GM21390 (cell line): Measurements from ENCODE around the gene ST3GAL4.
"Not testable (repeated sequence)": the region's sequence is repeated elsewhere in the genome, so short reads cannot be mapped to it uniquely, and the experiment has no call there.

ENCODE experiments used
- ATAC-seq: cut with Tn5 transposase; IDR thresholded peaks from one replicate; pipeline ENCODE4 v1.9.1; 2021; ENCODE audit not compliant: unreplicated experiment

The ST3GAL4 gene

DNA sequence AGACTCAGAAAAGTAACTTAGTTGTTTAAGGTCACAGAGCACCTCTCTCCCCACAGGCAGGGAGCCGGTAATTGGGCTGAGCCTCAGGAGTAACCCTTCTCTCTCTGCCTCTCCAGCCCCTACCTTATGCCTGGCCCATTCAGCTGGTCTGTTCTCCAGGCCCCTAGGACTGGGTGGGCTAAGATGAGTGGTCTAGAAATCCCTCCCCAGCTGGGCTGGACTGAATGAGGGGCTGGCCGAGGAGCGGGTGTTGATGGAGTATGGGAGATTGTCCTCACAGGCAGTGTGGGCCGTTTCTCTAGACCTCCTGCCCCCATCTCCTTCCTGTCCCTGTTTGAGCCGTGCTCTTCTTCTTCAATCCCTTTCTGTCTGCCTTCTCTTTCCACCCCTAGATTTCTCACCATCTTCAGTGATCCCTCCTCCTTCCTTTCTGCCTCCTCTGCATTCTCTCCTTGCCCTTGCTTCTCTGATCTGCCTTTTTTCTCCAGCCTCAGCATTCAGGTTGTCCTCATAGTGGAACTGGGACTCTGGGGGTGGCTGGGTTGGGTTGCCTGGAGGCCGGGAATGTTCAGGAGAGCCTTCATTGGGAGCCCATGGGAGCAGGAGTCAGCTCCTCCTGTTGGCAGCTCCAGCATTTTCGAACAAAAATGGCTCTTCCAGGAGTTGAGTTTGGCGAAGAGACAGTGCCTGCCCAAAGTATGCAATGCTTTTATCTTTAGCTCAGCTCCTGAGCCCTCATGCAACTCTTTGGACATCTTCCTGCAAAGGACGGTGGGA is 7.6 kb downstream of the ST3GAL4 start:
- no peak for ATAC-seq

DNA sequence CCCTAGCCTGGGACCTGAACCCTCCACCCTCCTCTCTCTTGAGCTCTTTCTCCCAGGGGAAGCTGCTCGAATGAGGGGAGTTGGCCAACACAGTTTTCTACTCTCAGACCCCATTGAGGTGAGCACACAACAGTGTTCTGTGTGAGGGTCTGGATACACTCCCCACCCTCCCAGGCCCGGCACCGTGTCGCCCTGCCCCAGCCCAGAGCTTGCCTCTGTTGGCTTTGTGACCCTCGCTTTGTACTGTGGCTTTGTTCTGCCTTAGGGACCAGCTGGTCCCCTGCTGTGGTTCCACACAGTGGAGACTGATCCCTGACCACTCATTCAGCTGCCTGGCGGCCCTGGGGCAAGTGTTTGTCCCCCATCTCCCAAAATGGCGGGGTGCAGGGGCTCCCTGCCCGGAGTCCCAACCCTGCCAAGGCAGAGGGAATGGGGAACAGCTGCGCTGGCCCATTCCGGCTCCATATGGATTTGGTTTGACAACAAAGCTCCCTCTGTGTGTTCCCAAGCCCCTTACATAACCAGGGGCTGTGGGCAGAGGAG is 8.3 kb downstream of the ST3GAL4 start:
- ATAC-seq, result no peak

DNA sequence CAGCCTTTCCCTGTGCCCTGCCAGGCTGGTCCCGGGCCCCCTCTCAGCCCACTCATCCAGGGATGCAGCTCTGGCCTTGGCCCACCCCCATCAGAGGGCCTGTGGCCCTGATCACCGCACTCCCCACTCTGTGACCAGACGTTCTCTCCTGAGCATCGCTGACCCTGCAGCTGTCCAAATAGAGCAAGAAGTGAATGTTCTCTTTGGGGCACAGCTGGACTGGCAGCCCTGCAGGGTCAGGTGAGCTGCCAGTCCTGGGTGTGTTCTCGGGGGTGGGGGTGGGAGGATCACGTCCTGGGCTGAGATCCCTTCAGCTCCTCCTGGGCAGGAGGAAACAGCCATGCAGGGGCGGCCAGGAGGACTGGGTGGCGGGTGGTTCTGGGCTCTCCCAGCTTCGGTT is 9.2 kb downstream of the ST3GAL4 start:
- ATAC-seq, result not testable (repeated sequence)

DNA sequence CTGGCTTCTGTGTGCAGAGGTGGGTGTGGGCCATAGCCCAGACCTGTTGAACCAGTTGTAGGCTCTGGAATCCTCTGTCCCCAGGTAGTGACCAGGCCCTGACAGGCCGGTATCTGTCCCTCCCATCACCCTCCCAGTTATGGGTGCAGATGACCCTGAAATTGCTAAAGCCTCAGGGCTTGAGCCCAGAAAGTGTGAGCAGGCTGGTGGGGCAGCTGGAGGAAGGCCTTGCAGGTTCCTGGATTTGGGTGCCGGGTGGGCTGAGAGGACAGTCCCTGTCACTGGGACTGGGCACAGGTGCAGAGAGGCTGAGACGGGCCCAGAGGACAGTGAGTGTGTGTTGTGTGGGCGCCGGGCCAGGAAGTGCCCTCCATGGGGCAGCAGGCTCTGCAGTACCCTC is 10.0 kb downstream of the ST3GAL4 start:
- not testable (repeated sequence) for ATAC-seq

DNA sequence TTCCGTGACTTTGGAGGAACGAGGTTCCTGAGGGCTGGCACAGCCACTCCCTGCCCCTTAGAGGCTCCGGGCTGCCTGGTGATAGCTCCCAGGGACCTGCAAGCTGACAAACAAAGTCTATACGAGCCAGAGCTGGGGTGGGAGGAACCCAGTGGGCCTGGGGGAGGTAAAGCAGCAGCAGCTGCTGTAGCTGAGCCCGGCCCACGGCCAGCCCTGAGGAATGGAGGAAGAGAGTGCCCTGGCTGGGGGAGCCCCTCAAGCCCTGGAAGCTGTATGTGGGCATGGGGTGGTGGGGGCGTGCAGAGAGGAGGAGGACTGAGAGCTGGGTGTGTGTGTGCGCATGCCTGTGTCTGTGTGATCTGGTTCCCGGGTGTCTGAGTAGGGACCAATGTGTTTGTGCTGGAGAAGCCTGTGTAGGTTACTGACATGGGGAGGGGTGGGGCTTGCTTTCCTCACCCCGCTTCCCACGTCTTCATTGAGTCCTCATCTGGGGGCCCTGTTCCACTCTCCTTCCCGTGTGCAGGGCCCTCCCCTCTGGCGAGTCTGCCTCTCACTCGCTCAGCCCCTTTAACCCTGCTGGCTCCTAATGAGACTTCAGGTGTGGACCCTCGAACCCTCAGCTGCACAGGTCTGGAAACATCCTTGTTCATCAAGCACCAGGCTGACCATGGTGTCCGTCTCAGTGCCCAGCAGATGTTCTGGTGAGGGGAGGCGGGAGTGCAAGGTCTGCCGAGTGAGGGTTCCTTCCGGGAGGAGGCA is 10.8 kb downstream of the ST3GAL4 start:
- ATAC-seq, result no peak

DNA sequence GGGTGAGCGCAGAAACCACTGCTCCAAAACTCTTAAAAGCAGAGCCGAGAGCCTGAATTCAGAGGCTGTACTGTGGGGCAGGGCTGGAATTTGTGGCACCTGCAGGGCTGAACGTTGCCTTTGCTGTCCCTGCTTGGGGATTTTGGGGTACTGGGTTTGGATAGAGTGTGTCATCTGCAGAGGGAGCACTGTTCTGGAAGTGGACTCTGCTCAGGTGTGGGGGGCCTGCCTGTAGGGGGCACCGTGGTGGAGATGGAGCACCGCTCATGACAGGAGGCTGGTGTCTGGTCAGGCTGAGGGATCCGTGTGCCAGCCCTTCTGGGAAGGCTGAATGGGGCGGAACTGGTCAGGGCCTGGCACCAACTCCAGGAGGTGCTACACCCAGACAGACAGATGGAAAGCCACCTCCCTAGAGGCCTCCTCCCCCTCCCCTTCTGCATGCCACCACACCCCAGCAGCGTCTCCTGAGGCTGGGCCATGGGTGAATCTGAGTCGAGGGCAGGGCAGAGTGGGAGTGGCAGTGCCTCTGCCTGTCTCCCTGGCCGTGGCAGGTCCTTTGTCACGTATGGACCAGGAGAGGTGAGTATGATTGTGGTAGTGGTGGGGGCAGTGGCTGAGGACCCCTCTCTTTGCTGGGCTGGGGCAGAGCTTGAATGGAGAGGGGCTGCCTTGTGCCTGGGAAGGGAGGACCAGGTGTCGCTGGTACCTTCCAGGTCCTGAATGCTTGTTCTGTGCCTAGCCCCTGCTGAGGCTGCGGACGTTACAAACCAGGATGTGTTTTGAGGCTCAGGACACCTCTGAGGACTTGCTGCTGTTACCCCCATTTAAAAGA is 11.6 kb downstream of the ST3GAL4 start:
- ATAC-seq, result not testable (repeated sequence)

DNA sequence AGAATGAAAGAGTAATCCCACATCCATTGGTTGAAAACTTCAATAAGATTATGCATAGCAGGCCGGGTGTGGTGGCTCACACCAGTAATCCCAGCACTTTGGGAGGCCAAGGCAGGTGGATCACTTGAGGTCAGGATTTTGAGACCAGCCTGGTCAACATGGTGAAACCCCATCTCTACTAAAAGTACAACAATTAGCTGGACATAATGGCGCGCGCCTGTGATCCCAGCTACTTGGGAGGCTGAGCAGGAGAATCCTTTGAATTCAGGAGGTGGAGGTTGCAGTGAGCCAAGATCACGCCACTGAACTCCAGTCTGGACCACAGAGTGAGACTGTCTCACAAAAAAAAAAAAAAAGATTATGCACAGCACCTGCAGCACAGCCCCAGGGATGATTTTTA is 12.3 kb downstream of the ST3GAL4 start:
- not testable (repeated sequence) for ATAC-seq

DNA sequence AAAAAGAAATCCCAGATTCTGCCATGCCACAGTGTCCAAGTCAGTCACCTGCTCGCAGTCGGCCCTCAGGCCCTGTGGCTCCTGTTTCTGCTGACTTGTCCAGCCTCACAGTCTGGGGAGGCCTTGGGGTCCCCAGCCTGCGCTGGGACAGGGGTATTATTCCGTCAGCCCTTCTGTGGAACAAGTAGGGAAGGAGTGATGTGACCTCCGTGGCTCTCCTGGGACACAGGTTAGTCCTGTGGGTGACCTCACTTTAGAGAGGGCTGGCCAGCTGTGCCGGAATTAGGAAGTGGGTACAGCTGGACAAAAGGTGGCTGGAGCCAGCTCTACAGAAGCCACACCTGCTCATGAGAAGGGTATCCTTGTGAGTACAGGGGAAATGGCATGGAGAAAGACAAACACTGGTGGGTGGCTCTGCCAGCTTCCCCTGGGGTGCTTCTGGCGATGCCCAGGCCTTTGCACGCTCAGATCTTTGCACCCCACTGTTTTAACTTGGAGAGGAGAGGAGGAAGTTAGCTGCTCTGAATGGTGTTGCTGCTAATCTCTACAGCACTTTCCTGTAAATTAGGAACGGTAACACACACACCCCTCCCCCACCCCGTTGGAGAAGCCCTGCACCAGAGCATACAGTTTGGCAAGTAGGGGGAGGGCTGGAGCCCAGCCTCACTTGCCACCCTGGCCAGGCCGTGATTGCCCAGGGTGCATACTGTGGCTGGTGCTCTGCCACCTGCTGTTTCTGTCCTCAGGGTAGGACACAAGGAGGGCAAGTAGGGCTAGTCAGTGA is 13.0 kb downstream of the ST3GAL4 start:
- ATAC-seq, result not testable (repeated sequence)

DNA sequence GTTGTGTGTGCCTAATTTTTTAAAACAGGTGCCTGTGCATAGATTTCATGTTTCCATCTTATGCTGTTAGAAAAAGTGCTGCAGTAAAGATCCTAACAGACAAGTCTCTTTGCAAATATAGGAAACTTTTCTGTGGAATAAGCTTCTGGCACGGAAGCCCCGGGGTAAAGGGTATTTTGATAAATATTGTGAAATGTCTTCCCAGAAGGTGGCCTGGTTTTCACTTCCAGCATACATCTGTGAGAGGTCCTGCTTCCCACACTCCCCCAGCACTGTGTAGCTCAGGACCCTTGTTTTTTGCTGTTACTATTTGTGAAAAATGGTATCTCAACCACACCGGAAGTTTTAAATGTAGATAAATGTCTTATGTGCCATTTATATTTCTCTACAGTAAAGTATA is 14.5 kb downstream of the ST3GAL4 start:
- no peak for ATAC-seq

DNA sequence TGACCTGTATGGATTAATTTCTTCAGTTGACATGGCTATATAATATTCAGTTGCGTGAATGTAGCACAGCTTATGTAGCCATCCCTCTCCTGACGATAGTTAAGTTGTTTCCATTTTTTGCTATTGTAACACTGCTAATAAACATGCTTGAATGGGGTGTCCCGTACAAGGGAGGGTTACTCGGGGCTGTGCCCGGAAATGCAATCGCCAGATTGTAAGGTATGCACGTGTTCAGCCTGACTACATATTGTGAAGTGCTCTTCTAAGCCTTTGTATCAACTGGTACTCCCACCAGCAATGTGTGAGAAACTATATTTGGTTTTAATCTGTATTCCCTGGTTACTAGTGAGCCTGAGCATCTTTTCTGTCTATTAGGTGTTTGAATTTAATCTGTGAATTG is 16.1 kb downstream of the ST3GAL4 start:
- ATAC-seq, result no peak

DNA sequence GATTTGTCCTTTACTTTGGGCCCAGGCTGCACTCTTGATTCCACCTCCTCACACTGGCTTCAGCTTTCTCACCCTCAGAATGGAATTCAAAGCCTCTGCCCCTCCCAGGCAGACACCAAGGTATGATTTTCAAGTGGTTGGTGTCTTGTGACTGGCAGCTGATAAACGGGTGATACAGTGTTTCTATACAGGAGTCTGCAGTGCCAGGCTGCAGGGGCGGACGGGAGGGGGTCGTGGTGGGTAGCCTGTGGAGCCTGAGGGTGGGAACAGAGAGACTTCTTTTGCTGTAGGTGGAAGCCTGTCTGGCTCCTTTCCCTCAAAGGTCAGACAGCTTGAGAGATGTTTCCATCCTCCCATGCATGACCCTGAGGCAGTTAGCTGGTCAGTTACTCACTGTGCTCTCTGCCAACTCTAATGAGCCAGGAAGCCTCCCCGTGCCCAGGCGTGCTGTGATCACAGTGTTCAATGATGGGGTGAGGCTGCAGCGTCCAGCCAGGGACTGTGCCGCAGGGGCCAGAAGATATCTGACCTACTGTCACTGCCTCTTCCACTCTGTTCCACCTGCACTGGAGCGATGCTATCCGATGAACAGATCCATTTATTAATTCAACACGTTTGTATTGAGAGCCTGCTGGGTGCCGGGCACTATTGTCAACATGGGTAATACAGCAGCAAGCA is 18.0 kb downstream of the ST3GAL4 start:
- ATAC-seq, result not testable (repeated sequence)

DNA sequence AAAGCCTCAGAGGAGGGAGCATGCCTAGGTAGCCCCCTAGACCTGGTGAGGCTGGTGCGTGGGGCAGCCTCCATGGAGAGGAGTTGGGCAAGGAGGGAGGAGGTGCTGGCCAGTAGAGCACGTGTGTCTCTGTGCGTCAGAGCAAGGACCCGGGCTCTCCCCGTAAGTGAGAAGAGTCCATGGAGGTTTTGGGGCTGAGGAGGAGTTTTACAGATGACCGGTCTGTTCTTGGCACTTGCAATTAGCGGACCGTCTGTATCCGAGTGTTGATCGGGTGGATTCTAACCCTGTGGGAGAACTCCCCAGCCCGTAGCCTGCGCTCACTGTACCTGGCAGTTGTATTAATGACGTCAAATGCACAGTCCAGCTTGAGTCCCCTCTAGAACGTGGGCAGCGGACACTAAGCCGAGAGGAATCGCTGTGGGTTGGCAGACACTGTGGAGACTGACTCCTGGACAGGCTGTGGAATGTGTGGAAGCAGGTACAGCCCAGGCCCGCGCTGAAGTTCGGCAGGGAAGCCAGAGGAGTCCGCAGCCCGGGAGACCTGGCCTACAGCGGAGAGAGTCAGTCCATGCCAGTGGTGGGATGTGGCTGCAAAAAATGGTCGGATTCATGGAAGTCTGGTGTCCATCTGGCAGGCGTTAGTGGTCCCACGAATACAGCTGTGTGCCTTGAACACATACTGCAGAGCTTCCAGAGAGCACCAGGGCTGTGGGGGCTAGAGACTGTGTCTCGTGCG is 19.2 kb downstream of the ST3GAL4 start:
- ATAC-seq, result not testable (repeated sequence)

DNA sequence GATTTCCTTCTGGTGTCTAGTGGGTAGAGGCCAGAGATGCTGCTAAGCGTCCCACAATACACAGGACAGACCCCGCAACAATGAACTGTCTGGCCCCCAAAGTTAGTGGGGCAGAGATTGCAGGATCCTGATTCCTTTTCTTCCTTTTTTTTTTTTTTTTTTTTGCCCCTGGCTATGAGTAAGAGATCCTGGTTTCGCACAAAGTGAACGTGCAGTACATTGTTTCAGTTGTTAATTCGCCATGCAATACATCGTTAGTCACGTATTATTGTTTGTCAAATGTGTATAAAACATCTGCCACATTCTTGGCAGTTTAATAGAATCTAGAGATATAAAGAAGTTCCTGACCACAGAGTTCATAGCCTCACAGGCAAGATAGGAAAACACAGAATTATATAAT is 20.2 kb downstream of the ST3GAL4 start:
- no peak for ATAC-seq

DNA sequence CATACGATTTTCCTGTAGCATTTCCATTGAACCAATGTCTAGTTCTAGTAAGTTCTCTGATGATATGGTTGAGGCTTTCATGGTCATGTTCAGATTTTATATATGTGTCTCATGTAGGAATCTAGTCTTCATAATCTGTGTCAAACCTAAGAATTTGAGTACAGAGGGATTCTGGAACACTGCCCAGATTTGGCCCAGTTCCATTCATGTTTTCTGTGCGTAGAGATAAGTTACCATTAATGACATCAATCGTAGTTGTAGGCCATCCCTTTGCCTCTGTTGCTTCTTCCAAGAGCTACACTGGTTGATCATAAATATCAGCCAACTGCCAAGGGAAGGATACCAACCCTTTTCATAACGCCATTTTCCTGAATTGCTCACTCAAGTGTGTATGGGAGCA is 23.3 kb downstream of the ST3GAL4 start:
- no peak for ATAC-seq

DNA sequence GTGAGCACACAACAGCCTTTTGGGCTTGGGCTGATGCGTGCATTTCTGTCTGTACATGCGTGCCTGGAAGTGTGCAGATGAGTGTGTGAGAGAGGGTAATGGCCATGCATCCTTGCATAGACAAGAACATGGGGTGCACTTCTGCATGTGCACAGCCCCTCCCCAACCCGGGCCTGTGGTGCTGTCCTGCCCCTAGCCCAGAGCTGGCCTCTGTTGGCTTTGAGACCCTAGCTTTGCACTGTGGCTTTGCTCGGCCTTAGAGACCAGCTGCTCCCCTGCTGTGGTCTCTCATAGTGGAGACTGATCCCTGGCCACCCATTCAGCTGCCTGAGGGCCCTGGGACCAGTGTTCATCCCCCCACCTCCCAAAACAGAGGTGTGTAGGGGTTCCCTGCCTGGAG is 25.4 kb downstream of the ST3GAL4 start:
- no peak for ATAC-seq

DNA sequence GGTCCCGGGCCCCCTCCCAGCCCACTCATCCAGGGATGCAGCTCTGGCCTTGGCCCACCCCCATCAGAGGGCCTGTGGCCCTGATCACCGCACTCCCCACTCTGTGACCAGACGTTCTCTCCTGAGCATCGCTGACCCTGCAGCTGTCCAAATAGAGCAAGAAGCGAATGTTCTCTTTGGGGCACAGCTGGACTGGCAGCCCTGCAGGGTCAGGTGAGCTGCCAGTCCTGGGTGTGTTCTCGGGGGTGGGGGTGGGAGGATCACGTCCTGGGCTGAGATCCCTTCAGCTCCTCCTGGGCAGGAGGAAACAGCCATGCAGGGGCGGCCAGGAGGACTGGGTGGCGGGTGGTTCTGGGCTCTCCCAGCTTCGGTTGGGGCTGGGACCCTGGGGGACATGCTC is 26.5 kb downstream of the ST3GAL4 start:
- not testable (repeated sequence) for ATAC-seq

DNA sequence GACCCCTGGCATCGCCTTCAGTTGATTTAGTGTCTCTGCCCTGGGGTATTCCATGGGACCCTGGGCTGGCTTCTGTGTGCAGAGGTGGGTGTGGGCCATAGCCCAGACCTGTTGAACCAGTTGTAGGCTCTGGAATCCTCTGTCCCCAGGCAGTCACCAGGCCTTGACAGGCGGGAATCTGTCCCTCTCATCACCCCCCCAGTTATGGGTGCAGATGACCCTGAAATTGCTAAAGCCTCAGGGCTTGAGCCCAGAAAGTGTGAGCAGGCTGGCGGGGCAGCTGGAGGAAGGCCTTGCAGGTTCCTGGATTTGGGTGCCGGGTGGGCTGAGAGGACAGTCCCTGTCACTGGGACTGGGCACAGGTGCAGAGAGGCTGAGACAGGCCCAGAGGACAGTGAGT is 27.2 kb downstream of the ST3GAL4 start:
- not testable (repeated sequence) for ATAC-seq

DNA sequence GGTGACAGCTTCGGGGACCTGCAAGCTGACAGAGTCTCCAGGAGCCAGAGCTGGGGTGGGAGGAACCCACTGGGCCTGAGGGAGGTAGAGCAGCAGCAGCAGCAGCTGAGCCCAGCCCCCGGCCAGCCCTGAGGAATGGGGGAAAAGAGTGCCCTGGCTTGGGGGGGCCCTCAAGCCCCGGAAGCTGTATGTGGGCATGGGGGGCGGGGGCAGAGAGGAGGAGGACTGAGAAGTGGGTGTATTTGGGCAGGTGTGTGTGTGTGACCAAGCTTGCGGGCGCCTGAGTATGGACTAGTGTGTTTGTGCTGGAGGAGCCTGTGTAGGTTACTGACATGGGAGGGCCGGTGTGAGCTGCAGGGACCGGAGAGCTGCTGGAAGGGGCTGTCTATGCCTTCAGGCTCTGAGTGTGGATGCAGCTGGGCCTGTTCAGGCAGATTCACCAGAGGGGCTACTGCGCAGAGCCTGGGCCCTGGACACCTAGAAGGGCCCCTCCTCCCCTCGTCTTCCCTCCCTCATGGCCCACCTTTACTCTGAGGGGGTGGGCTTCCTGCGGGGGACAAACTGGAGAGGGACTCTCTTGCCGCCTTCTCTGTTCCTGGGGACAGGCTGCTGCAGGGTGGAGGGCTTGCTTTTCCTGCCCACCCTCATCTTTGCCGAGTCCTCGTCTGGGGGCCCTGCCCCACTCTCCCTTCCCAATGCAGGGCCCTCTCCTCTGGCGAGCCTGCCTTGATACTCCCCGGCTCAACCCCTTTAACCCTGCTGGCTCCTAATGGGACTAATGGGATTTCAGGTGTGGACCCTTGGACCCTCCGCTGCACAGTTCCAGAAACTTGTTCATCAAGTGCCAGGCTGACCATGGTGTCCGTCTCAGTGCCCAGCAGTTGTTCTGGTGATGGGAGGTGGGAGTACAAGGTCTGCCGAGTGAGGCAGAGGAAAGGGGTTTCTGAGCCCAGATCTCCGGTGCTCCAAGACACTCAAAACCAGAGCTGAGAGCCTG is 28.2 kb downstream of the ST3GAL4 start:
- ATAC-seq, result no peak
